Gastroesophageal sphincter (tissue), 3 donors: ENCODE data around the gene TEAD2.

ENCODE experiments used
- EP300 ChIP-seq: sonication (generic); formaldehyde crosslinking; IDR thresholded peaks from one replicate; pipeline ENCODE4 v1.6.1; 2017; ENCODE audit warnings: antibody characterized with exemption, mild to moderate bottlenecking
- POLR2A ChIP-seq, 2 donors: fragments of 450-650 bp; IDR thresholded peaks; one replicate each; pipeline ENCODE4 v1.6.1; 2017; ENCODE audit warnings: antibody characterized with exemption in 2 of 2, mild to moderate bottlenecking in 2 of 2, moderate library complexity in 1 of 2
- POLR2AphosphoS5 ChIP-seq: sonication (generic); formaldehyde crosslinking; IDR thresholded peaks from one replicate; pipeline ENCODE4 v1.6.1; 2017; ENCODE audit warnings: antibody characterized with exemption
- TF ChIP-seq, protein P1 (sequence below), 4 experiments: fragments of 200-600 bp in 2 of 4; fragments of 450-650 bp in 2 of 4; sonication (generic) in 1 of 4; IDR thresholded peaks; one replicate each; pipeline ENCODE4 v1.5.1; 2017 to 2019; ENCODE audit warnings: antibody characterized with exemption in 4 of 4, mild to moderate bottlenecking in 2 of 4, moderate library complexity in 2 of 4

DNA sequence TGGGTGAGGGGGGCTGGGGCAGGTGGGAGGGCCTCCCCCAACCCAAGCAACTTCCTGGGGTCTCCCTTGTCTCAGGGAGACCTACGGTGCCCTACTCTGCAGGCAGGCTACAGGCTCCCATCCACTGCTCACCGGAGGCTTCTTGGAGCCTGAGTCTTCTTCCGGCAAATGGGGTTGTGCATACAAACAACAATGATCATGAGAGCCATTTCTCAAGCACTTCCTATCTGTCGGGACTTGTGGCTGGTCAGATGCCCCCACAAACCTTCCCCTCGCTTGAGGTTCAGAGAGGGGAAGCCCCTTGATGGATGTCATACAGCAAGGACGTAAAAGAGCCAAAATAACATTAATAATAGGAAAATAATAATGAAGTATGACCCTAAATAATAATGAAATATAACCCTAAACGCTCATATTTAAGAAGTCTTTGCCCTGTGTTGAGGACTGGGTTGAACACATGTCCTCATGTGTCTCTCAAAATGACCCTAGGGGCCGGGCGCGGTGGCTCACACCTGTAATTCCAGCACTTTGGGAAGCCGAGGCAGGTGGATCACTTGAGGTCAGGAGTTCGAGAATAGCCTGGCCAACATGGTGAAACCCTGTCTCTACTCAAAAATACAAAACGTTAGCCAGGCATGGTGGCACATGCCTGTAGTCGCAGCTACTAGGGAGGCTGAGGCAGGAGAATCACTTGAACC, 26.3 kb downstream of the TEAD2 start:
- TF ChIP-seq POLR2AphosphoS5 = no peak
- TF ChIP-seq, protein P1, sequence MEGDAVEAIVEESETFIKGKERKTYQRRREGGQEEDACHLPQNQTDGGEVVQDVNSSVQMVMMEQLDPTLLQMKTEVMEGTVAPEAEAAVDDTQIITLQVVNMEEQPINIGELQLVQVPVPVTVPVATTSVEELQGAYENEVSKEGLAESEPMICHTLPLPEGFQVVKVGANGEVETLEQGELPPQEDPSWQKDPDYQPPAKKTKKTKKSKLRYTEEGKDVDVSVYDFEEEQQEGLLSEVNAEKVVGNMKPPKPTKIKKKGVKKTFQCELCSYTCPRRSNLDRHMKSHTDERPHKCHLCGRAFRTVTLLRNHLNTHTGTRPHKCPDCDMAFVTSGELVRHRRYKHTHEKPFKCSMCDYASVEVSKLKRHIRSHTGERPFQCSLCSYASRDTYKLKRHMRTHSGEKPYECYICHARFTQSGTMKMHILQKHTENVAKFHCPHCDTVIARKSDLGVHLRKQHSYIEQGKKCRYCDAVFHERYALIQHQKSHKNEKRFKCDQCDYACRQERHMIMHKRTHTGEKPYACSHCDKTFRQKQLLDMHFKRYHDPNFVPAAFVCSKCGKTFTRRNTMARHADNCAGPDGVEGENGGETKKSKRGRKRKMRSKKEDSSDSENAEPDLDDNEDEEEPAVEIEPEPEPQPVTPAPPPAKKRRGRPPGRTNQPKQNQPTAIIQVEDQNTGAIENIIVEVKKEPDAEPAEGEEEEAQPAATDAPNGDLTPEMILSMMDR (IDR thresholded peaks at IDR 0.05) = no peak
- no peak for TF ChIP-seq POLR2A (IDR thresholded peaks at IDR 0.05)
- TF ChIP-seq EP300 = no peak
